ENCODE measurements around the gene AGMAT.

- TF ChIP-seq CTCF (IDR thresholded peaks at IDR 0.05) (peak in 1 of 6 experiments; percentile 10), POLR2A (IDR thresholded peaks at IDR 0.05) (peak in 1 of 2 donors; percentile 88)
Measured at GRCh38 chr1:15524021-15524282, 60.9 kb downstream of the AGMAT start, which contains the start of gene CASP9.
